GM18505 (cell line): Measurements from ENCODE around the gene DEXI.

Experiments
- ATAC-seq: cut with Tn5 transposase; IDR thresholded peaks from one replicate; pipeline ENCODE4 v1.9.1; 2021; ENCODE audit not compliant: unreplicated experiment
- POLR2A ChIP-seq: IDR thresholded peaks from 4 replicates; pipeline ENCODE4 v1.6.1; 2011; ENCODE audit warnings: borderline replicate concordance; ENCODE audit not compliant: insufficient read depth, insufficient read length; ENCODE audit errors: extremely low read depth

Gene DEXI

GRCh38 chr16:10922328-10923145 lies 19.7 kb downstream of the DEXI start:
- ATAC-seq = no peak
- TF ChIP-seq POLR2A = no peak

- TF ChIP-seq POLR2A = no peak
- ATAC-seq = no peak
These were observed 20.5 kb downstream of the DEXI start for GRCh38 chr16:10921536-10922327.

GRCh38 chr16:10920726-10921427 lies 21.4 kb downstream of the DEXI start:
- TF ChIP-seq POLR2A = no peak
- ATAC-seq = no peak

- no peak for ATAC-seq
- TF ChIP-seq POLR2A = no peak
These were observed 23.3 kb downstream of the DEXI start for GRCh38 chr16:10919003-10919351.

- TF ChIP-seq POLR2A = peak; percentile 43
- peak; percentile 56 for ATAC-seq
These were observed 23.8 kb downstream of the DEXI start for GRCh38 chr16:10918294-10919002.

GRCh38 chr16:10916534-10916933 lies 25.7 kb downstream of the DEXI start:
- TF ChIP-seq POLR2A = no peak
- no peak for ATAC-seq

- ATAC-seq = no peak
- no peak for TF ChIP-seq POLR2A
These were observed 31.0 kb downstream of the DEXI start for GRCh38 chr16:10911267-10911666.

- no peak for ATAC-seq
- no peak for TF ChIP-seq POLR2A
These were observed 34.6 kb downstream of the DEXI start for GRCh38 chr16:10907757-10908045.

- no peak for ATAC-seq
- TF ChIP-seq POLR2A = no peak
These were observed 35.1 kb downstream of the DEXI start for GRCh38 chr16:10906914-10907756.

- TF ChIP-seq POLR2A = peak; percentile 30
- no peak for ATAC-seq
These were observed 35.8 kb downstream of the DEXI start for GRCh38 chr16:10906482-10906881.

- no peak for TF ChIP-seq POLR2A
- no peak for ATAC-seq
These were observed 39.3 kb downstream of the DEXI start for GRCh38 chr16:10902999-10903398.

- TF ChIP-seq POLR2A = no peak
- ATAC-seq = no peak
These were observed 45.1 kb downstream of the DEXI start for GRCh38 chr16:10897134-10897533.
